KG1 (cell line): ENCODE data around the gene LPO.

Experiments
- DNase-seq: peaks from one replicate; lab custom pipeline; 2025; lab: John Stamatoyannopoulos, UW

Gene LPO

DNA sequence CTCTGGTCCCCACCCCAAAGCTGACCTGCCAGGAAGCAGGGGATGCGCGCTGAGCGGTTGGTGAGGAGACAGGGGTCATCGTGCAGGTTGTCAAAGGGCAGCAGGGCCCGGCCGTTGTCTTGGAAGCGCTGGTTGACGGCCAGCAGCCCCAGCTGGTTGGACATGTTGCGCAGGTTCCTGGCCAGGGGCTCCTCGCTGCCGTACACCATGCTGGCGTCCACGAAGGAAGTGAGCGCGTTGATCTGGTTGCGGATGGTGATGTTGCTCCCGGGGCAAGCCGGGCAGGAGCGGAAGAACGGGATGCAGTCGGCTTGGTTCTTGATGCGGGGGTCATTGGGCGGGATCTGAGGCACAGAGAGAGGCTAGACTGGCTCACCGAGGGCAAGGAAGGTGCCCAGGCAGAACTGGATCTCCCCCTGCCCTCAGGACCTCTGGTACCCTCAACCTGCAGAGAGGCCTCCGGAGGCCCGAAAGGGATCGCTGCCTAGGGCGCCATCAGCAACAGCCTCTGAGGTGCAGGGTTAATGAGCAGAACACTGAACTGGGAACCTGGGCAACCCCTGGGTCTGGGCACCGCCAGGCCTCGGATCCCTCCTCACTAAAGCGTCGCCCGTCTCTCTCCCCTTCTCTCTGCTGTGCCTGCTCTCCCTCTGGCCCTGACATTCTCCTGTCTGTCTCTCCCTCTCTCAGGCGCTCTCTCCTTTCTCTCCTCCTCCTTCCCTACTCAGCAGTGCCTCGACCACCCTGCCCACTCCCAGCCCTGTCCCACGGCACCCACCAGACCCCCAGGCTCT lies 39.6 kb downstream of the LPO start:
- DNase-seq = no peak

GRCh38 chr17:58278661-58279015 lies 40.3 kb downstream of the LPO start:
- DNase-seq = no peak

DNA sequence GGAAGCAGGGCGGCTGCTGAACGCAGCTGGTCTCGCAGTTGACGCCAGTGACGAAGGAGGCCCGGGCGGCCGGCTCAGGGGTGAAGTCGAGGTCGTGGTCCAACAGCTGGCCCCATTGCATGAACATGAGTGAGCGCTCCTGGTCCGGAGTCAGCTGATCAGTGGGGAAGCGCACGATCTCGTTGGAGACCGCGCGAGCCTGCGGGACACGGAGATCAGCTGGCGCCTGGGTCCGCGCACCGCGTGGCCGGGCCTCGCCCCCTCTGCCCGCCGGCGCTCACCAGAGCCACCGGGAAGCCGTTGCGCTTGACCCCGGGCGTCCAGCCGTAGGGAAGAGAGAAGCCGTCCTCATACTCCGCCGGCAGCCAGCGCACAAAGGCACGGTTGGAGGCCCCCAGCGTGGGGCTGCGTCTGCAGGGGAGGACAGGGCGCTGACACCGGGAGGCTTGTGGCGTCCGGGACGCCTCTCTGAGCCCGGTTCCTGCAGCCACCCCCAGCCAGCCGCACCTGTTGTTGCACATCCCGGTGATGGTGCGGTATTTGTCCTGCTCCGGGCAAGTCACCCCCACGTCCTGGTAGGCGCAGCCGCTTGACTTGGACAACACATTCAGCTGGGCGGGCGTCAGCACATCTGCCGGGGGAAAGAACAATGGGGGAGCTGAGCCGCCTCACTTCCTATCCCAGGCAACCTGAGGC lies 40.8 kb downstream of the LPO start:
- no peak for DNase-seq

DNA sequence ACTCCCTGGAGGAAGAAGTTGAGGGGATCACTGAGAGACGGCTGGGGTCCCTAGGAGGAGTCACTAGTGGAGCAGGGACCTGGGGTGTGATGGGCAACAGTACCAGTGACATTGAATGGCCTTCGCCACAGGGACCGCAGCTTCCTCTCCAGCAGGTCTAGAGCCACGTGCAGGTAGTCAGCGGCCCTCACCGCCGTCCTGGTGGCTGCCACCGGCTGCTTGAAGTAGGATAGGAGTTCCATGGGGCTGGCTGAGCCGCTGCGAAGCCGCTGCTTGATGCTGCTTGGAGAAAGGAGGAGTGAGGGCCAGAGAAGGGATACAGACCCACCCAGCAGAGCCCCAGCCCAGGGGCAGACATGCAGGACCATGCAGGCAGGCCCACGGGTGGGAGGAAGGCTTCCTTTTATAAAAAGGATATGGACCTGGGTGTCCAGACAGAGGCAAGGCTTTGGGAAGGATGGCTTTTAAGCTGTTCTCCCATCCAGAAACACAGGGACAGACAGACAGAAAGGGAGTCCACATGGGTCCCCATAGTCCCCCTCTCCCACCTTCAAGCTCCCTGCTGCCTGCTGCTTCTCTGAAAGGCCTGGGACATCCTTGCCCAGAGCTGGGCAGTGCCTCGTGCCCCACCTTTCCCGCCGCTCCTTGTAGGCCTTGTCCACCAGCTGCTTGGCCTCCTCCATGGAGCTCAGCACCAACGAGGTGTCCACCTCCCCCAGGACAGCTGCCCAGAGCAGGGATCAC lies 41.5 kb downstream of the LPO start:
- no peak for DNase-seq

DNA sequence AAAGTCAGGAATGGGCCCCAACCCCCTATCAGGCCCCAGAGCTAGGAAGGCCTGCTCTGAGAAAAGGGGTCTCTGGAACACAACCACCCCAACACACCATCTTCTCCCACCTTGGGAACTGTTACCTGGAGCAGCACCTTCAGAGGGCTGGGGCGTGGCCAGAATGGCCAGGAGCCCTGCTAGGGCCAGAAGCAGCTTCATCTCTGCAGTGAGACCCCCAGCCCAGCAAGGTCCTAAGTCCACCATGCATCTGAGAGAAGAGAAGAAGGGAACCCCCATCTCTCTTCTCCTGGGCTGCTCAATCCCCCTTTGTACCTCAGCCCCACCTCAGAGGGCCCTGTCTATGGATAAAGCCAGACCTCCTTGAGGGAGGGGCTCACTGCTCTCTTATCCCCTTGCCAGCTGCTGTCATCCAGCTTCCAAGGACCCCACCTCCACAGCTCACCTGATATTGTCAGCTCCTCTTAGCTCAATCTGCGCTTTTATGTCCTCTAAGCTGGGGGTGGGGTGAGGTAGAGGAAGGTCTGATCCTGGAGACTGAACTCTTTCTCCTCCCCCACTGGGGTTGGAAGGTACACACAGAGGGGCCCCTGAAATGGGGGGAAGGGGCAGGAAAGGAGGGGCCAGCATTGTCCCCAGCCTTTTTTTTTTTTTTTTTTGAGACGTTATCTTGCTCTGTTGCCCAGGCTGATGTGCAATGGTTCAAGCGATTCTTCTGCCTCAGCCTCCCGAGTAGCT lies 42.3 kb downstream of the LPO start, which contains the start of gene MPO:
MPO (minus strand) TSS at position 456 of the 738 bp plus-strand sequence; CDS start at position 279, 177 bp downstream.
- DNase-seq = no peak

DNA sequence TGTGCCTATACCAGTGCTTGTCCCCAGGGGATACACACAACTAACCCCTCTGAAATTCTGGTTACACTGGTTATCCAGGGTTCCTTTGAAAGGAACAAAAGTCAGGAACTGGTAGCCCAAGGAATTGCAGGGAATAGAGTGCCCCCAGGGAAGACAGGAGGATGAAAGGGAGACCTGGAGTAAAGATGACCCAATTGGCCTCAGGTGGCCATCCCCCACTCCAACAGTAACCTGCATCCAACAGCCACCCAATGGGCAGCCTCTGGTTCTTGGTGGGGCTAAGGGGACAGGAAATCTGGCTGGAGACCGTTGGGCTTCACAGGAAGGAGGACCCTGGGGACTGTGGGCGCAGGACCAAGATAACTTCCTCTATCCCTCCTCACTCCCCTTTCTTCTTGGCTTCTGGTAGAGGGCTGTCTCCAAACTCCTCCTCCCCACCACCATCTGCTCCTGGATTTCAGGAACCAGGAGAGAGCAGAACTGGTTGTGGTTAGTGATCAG lies 43.2 kb downstream of the LPO start:
- DNase-seq = peak; percentile 72

DNA sequence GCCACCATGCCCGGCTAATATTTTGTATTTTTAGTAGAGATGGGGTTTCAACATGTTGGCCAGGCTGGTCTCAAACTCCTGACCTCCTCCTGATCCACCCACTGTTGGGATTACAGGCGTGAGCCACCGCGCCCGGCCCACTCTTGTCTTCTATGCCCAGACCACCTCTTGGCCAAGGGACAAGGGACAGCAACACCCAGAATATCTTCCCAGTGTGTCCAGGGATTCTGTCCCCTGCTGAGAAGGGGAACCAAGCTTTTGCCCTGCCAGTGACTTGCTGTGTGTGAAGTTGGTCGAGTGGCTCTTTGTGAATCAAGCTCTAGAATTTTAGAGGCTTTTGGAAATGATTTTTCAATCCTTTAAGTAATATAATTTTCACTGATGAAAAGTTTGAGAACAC lies 44.1 kb downstream of the LPO start:
- DNase-seq = no peak

- no peak for DNase-seq
Observed at GRCh38 chr17:58283674-58284612, 45.6 kb downstream of the LPO start.

DNA sequence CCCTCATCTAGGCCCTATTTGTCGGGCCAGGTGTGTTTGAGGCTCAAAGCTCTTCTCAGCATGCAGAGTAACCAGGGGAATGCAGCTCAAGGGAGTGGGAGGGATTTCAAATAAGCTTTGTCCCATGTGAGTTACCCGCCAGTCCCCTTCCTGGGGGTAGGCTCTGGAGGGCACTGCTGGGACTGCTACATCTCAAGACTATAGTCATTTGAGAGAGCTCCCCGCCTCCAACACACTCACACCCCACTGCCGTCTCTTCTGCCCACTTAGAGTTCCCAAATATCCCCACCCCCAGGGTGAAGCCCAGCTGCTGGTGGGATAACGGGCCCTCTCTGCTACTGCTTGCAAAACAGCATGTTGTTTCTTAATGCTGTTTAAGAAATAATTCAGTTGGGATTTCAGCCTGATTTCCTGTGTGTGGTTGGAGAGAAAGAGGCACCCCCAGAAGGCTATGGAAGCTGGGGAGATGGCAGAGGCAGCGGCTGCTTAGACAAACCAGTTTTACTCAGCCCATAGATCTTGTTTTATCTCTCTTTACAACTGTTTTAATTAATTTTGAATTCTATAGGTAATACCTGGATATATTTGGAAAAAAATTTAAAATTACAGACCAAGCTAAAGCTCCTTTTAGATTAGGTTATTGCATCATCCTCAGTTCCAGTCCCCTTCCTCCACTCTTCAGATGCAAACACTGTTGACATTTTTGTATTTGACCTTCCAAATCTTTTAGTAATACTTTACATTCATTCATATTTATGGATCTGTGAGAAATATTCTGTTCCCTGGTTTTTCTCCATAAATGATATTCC lies 46.4 kb downstream of the LPO start:
- DNase-seq = no peak

DNA sequence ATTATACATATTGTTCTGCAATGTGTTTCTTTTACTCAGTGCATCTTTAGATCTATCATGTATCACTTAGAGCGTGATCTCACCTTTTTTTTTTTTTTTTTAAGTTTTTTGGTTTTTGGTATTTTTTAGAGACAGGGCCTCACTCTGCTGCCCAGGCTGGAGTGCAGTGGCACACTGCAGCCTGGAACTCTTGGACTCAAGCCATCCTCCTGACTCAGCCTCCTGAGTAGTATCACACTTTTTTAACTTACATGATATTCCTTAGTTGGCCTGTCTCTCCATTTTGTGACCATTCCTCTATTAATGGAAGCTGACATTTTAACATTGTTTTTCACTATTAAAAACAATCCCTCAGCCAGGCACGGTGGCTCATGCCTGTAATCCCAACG lies 47.0 kb downstream of the LPO start:
- no peak for DNase-seq

- DNase-seq = no peak
Observed at GRCh38 chr17:58289869-58290268, 51.5 kb downstream of the LPO start.

DNA sequence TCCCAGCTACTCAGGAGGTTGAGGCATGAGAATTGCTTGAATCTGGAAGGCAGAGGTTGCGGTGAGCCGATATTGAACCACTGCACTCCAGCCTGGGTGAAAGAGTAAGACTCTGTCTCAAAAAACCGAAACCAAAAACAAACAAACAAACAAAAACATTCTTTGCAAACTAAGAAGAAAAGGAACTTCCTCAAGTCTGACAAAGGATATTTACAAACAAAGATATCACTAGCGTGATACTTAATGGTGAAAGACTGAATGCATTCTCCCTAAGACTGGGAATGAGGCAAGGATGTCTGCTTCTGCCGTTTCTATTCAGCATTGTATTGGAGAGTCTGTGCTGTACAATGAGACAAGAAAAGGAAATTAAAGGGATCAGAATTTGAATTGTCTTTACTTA lies 52.9 kb downstream of the LPO start:
- DNase-seq = no peak

DNA sequence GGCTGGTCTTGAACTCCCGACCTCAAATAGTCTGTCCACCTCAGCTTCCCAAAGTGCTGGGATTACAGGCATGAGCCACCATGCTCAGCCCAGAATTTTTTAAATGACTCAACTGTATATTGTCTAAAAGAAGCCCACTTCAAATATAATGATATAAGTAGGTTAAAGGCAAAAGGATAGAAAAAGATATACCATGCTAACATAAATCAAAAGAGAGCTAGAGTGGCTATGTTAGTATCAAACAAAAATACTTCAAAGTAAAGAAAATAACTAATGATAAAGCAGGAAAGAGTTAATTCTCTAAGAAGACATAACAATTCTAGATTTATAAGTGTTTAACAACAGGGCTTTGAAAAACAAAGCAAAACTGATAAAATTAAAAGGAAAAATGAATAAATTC lies 55.6 kb downstream of the LPO start:
- DNase-seq = no peak

- DNase-seq = no peak
Observed at GRCh38 chr17:58300336-58300735, 62.0 kb downstream of the LPO start.

DNA sequence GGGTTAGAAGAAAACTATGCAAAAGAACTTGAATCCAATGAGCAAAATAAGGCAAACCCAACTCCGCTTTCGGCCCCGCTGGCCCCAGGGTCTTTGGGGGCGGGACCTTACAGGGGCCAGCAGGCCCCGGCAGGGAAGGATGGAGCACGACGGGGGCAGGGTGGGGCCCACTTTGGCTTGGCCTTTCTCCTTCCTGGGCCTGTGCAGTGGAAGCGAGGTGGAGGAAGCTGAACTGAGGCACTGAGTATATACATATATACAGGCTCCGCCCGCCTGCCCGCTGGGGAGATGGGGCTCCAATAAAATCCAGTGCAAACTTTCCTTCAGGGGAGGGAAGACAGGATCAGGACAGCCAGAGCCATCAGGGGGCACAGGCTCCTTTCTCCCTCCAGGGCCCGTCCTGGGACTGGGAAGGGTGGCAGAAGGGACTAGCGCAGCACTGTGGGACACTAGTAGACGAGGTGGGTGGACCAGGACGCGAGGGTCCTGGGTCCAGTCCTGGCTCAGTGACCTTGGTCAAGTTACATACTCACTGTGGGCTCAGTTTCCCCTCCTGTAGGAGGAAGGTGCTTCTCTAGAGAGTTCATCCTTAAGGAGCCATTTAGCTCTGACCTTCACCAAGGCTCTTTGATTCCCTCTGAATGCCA lies 63.2 kb downstream of the LPO start:
- no peak for DNase-seq

GRCh38 chr17:58302171-58302918 lies 64.0 kb downstream of the LPO start:
- no peak for DNase-seq

DNA sequence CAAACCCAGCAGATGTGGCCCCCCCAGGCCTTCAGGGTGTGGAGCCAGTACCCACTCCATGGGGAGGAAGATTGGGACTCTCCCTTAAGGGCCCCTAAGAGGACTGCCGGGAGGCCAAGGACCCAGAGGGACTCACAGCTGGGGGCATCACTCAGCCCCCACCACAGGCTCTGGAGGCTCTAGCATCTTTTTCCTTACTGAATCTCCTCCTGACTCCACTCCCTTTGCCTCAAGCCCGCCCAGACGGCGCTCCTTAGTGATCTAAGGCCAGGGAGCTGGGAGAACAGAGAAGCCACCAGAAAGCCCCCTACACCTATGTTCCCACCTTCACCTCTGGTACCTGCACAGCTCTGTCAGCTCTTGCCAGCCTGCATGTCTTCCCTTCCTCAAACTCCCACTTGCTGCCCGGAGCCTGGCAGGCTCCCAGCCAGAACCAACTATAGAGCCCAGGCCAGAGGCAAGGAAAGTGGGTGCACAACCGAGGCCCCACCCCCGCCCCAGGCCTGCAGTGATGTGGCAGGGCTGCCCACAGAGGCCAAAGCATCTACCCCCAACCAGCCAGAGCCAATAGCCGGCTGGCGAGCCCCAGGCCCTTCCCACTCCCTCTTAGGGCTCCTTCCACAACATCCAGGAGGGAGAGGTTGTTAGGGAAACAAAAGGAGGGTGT lies 64.7 kb downstream of the LPO start:
- DNase-seq = no peak
